ENCODE data around the gene PRR12.

- TF ChIP-seq SP1 (IDR thresholded peaks at IDR 0.05) = no peak
- TF ChIP-seq ELF4 (IDR thresholded peaks at IDR 0.05) = no peak
- no peak for TF ChIP-seq TARDBP (IDR thresholded peaks at IDR 0.05)
- TF ChIP-seq LEF1 (IDR thresholded peaks at IDR 0.05; ENCODE audit: borderline replicate concordance) = no peak
- TF ChIP-seq FOXM1 (IDR thresholded peaks at IDR 0.05; ENCODE audit: borderline replicate concordance) = no peak
- no peak for TF ChIP-seq SUZ12 (IDR thresholded peaks at IDR 0.05)
- TF ChIP-seq NFRKB (IDR thresholded peaks at IDR 0.05) = no peak
- no peak for TF ChIP-seq HDGF (IDR thresholded peaks at IDR 0.05; ENCODE audit: borderline replicate concordance)
- no peak for TF ChIP-seq ARNT (IDR thresholded peaks at IDR 0.05)
- TF ChIP-seq FOXA1 (IDR thresholded peaks at IDR 0.05) = no peak
- TF ChIP-seq L3MBTL2 (conservative IDR thresholded peaks at IDR 0.05) = no peak
- no peak for TF ChIP-seq ZNF384 (IDR thresholded peaks at IDR 0.05)
- TF ChIP-seq FOXK2 (IDR thresholded peaks at IDR 0.05) = no peak
- no peak for TF ChIP-seq PKNOX1 (IDR thresholded peaks at IDR 0.05)
Measured at GRCh38 chr19:49560358-49560900, 30.6 kb upstream of the PRR12 start.
